NCI-H1092 treated with DMSO at 0.1 percent for 48 hours (cell line): ENCODE measurements around the gene NAA60.

ENCODE experiments used
- DNase-seq: peaks from one replicate; lab custom pipeline; 2025; lab: John Stamatoyannopoulos, UW

Gene NAA60

GRCh38 chr16:3443108-3444031, at the start of gene NAA60, which contains the start of gene ZNF597:
Gene NAA60 (plus strand): TSS chr16:3443680. CDS start chr16:3476228, 32,548 bp downstream.
Gene ZNF597 (minus strand): TSS chr16:3443504. CDS start chr16:3443153, 351 bp downstream.
- peak; percentile 78 for DNase-seq

GRCh38 chr16:3400446-3400778, 43.1 kb upstream of the NAA60 start:
- DNase-seq = no peak

- peak; percentile 99 for DNase-seq
These were observed 42.4 kb upstream of the NAA60 start, which contains the start of the genes ZNF174 and ZSCAN32 for GRCh38 chr16:3400779-3401688. Gene ZNF174 (plus strand): TSS chr16:3401215. CDS start chr16:3402005, 790 bp downstream. Gene ZSCAN32 (minus strand): TSS chr16:3401004. CDS start chr16:3397557, 3,447 bp downstream.

- DNase-seq = no peak
These were observed 41.6 kb upstream of the NAA60 start for GRCh38 chr16:3401719-3402397.

- no peak for DNase-seq
These were observed 34.8 kb upstream of the NAA60 start for GRCh38 chr16:3408561-3409197.

- DNase-seq = no peak
These were observed 29.6 kb upstream of the NAA60 start for GRCh38 chr16:3413730-3414379.

GRCh38 chr16:3431779-3432219, 11.7 kb upstream of the NAA60 start:
- DNase-seq = no peak

GRCh38 chr16:3434373-3434772, 9.1 kb upstream of the NAA60 start:
- DNase-seq = no peak

GRCh38 chr16:3439637-3440036, 3.8 kb upstream of the NAA60 start:
- no peak for DNase-seq

- DNase-seq = no peak
These were observed 530 bp downstream of the NAA60 start for GRCh38 chr16:3444032-3444388.

- DNase-seq = no peak
These were observed 10.6 kb downstream of the NAA60 start for GRCh38 chr16:3454093-3454492.

- no peak for DNase-seq
These were observed 11.2 kb downstream of the NAA60 start for GRCh38 chr16:3454631-3455147.

GRCh38 chr16:3457434-3458252, 14.2 kb downstream of the NAA60 start:
- DNase-seq = peak; percentile 95

- no peak for DNase-seq
These were observed 14.9 kb downstream of the NAA60 start for GRCh38 chr16:3458278-3458851.

- no peak for DNase-seq
These were observed 15.4 kb downstream of the NAA60 start for GRCh38 chr16:3458852-3459361.

GRCh38 chr16:3459401-3460090, 16.1 kb downstream of the NAA60 start:
- DNase-seq = no peak

GRCh38 chr16:3460121-3460520, 16.6 kb downstream of the NAA60 start:
- DNase-seq = no peak

GRCh38 chr16:3460585-3460984, 17.1 kb downstream of the NAA60 start:
- no peak for DNase-seq

- DNase-seq = no peak
These were observed 17.7 kb downstream of the NAA60 start for GRCh38 chr16:3461151-3461550.
